H9 (cell line): Measurements from ENCODE around the gene VEGFB. TPM values are rescaled to one million over a fixed set of nuclear protein-coding genes. Genes with fewer than 3 reads are reported as not detected.
A peak's percentile ranks its signal among the peaks of the same experiment; 100 is the strongest.

Experiments used
- DNase-seq: peaks from one replicate; pipeline ENCODE4 v3.0.0-alpha.2; 2017
- H2AFZ ChIP-seq: one replicate; pipeline ENCODE4 v1.6.1; 2013; ENCODE audit warnings: mild to moderate bottlenecking, low read length, control low read depth, moderate library complexity
- H2AK5ac ChIP-seq: 2 replicates; pipeline ENCODE4 v1.6.1; 2013; ENCODE audit warnings: low read length, control low read depth, mixed read lengths; ENCODE audit not compliant: insufficient read length
- H2BK120ac ChIP-seq: one replicate; pipeline ENCODE4 v1.6.1; 2013; ENCODE audit warnings: low read depth, mild to moderate bottlenecking, low read length, control low read depth, inconsistent platforms; ENCODE audit not compliant: poor library complexity, severe bottlenecking
- H2BK12ac ChIP-seq: 2 replicates; pipeline ENCODE4 v1.6.1; 2013; ENCODE audit warnings: low read length, control low read depth, mixed read lengths, low read depth; ENCODE audit not compliant: insufficient read length
- H2BK15ac ChIP-seq: 2 replicates; pipeline ENCODE4 v1.6.1; 2013; ENCODE audit warnings: low read depth, low read length, control low read depth
- H2BK20ac ChIP-seq: one replicate; pipeline ENCODE4 v1.6.1; 2013; ENCODE audit warnings: low read depth, mild to moderate bottlenecking, low read length, control low read depth, inconsistent platforms; ENCODE audit not compliant: poor library complexity, severe bottlenecking
- H2BK5ac ChIP-seq: 2 replicates; pipeline ENCODE4 v1.6.1; 2013; ENCODE audit warnings: low read length, control low read depth, mixed read lengths; ENCODE audit not compliant: insufficient read length
- H3K14ac ChIP-seq: 2 replicates; pipeline ENCODE4 v1.6.1; 2013; ENCODE audit warnings: low read length, control low read depth; ENCODE audit not compliant: insufficient read depth
- H3K18ac ChIP-seq: 2 replicates; pipeline ENCODE4 v1.6.1; 2013; ENCODE audit warnings: low read depth, mild to moderate bottlenecking, mixed read lengths, low read length, control low read depth; ENCODE audit not compliant: insufficient read length
- H3K23ac ChIP-seq: 2 replicates; pipeline ENCODE4 v1.6.1; 2013; ENCODE audit warnings: low read length, control low read depth, mixed read lengths, low read depth; ENCODE audit not compliant: insufficient read length
- H3K23me2 ChIP-seq: 2 replicates; pipeline ENCODE4 v1.6.1; 2013; ENCODE audit warnings: low read depth, mild to moderate bottlenecking, mixed read lengths, low read length, control low read depth; ENCODE audit not compliant: insufficient read length, poor library complexity, severe bottlenecking
- H3K27ac ChIP-seq: 2 replicates; pipeline ENCODE4 v1.5.1; 2013; ENCODE audit warnings: low read length, control low read depth, mixed read lengths, low read depth; ENCODE audit not compliant: insufficient read length
- H3K27me3 ChIP-seq: 2 replicates; pipeline ENCODE4 v1.6.1; 2013; ENCODE audit warnings: low read length, control low read depth, inconsistent platforms; ENCODE audit not compliant: insufficient read depth
- H3K4ac ChIP-seq: 2 replicates; pipeline ENCODE4 v1.6.1; 2013; ENCODE audit warnings: low read depth, mild to moderate bottlenecking, control low read depth, inconsistent platforms, low read length, moderate library complexity
- H3K4me1 ChIP-seq: 2 replicates; pipeline ENCODE4 v1.6.1; 2013; ENCODE audit warnings: low read length, control low read depth, inconsistent platforms; ENCODE audit not compliant: insufficient read depth
- H3K4me2 ChIP-seq: 2 replicates; pipeline ENCODE4 v1.6.1; 2013; ENCODE audit warnings: low read length, control low read depth, mixed read lengths; ENCODE audit not compliant: insufficient read length, insufficient read depth
- H3K56ac ChIP-seq: 2 replicates; pipeline ENCODE4 v1.6.1; 2013; ENCODE audit warnings: low read depth, mild to moderate bottlenecking, mixed read lengths, low read length, control low read depth; ENCODE audit not compliant: insufficient read length
- H3K79me1 ChIP-seq: 2 replicates; pipeline ENCODE4 v1.6.1; 2013; ENCODE audit warnings: low read depth, mild to moderate bottlenecking, moderate library complexity, low read length, control low read depth, inconsistent platforms; ENCODE audit not compliant: insufficient read depth, poor library complexity, severe bottlenecking
- H3K79me2 ChIP-seq: 2 replicates; pipeline ENCODE4 v1.6.1; 2013; ENCODE audit warnings: low read length, control low read depth, inconsistent platforms; ENCODE audit not compliant: insufficient read depth
- H3K9ac ChIP-seq: 2 replicates; pipeline ENCODE4 v1.6.1; 2013; ENCODE audit warnings: low read length, control low read depth, mixed read lengths; ENCODE audit not compliant: insufficient read length; ENCODE audit errors: extremely low read depth
- H3K9me3 ChIP-seq: one replicate; pipeline ENCODE4 v1.6.1; 2013; ENCODE audit warnings: low read depth, low read length, inconsistent platforms; ENCODE audit not compliant: control insufficient read depth
- H3T11ph ChIP-seq: one replicate; pipeline ENCODE4 v1.6.1; 2013; ENCODE audit warnings: mild to moderate bottlenecking, low read length, control low read depth, inconsistent platforms
- H4K20me1 ChIP-seq: one replicate; pipeline ENCODE4 v1.6.1; 2013; ENCODE audit not compliant: control insufficient read depth, insufficient read length, insufficient read depth
- H4K5ac ChIP-seq: 2 replicates; pipeline ENCODE4 v1.6.1; 2013; ENCODE audit warnings: low read depth, mild to moderate bottlenecking, mixed read lengths, low read length, control low read depth; ENCODE audit not compliant: insufficient read length
- H4K8ac ChIP-seq: replicated peaks from 2 replicates; pipeline ENCODE4 v1.6.1; 2013; ENCODE audit warnings: low read length, control low read depth, mixed read lengths, low read depth; ENCODE audit not compliant: insufficient read length
- H4K91ac ChIP-seq: 2 replicates; pipeline ENCODE4 v1.6.1; 2013; ENCODE audit warnings: low read depth, mild to moderate bottlenecking, moderate library complexity, mixed read lengths, low read length, control low read depth; ENCODE audit not compliant: insufficient read length
- H3K27ac Mint-ChIP-seq, 3 experiments: 2 replicates in 2 of 3; 3 replicates in 1 of 3; pipeline ENCODE4 v1.8.0; 2020 to 2021; ENCODE audit warnings: mixed read lengths in 3 of 3, mild to moderate bottlenecking in 1 of 3, moderate library complexity in 1 of 3
- H3K27me3 Mint-ChIP-seq: 2 replicates; pipeline ENCODE4 v1.8.0; 2021; ENCODE audit warnings: low read depth, mild to moderate bottlenecking, moderate library complexity, mixed read lengths
- H3K36me3 Mint-ChIP-seq, 3 experiments: 2 replicates in 2 of 3; 3 replicates in 1 of 3; pipeline ENCODE4 v1.8.0; 2020 to 2021; ENCODE audit warnings: low read depth in 3 of 3, mixed read lengths in 3 of 3; ENCODE audit not compliant: insufficient read depth in 1 of 3
- H3K4me1 Mint-ChIP-seq, 2 experiments: 2 replicates each; pipeline ENCODE4 v1.8.0; 2020; ENCODE audit warnings: mixed read lengths in 2 of 2
- H3K4me3 Mint-ChIP-seq, 2 experiments: 2 replicates in 1 of 2; 3 replicates in 1 of 2; pipeline ENCODE4 v1.8.0; 2020 to 2021; ENCODE audit warnings: mild to moderate bottlenecking in 2 of 2, mixed read lengths in 2 of 2, moderate library complexity in 1 of 2
- H3K9me3 Mint-ChIP-seq, 2 experiments: 2 replicates in 1 of 2; 3 replicates in 1 of 2; pipeline ENCODE4 v1.8.0; 2020; ENCODE audit warnings: mild to moderate bottlenecking in 2 of 2, mixed read lengths in 2 of 2, moderate library complexity in 1 of 2
- CTCF ChIP-seq: fragments of 200-600 bp; sonication (generic); conservative IDR thresholded peaks from 3 replicates; pipeline ENCODE4 v1.8.0; 2021; ENCODE audit warnings: antibody characterized with exemption, mild to moderate bottlenecking
- WGBS: extraction: QIAGEN DNeasy Blood & Tissue Kit; methylation state at CpG from one replicate; pipeline ENCODE4 v1.1.7; 2013; ENCODE audit warnings: missing lambda C conversion rate, low lambda C conversion rate, mixed read lengths; ENCODE audit not compliant: insufficient read length; ENCODE audit errors: extremely low coverage; 5-methylcytosine and 5-hydroxymethylcytosine counted together
- total RNA-seq: library from RNA; stranded (reverse); gene quantifications from 2 replicates; pipeline ENCODE4 v1.2.1, GENCODE V29; 2021

VEGFB gene
- total RNA-seq, 1 experiment from 2014 or later, result 57.7 TPM

DNA sequence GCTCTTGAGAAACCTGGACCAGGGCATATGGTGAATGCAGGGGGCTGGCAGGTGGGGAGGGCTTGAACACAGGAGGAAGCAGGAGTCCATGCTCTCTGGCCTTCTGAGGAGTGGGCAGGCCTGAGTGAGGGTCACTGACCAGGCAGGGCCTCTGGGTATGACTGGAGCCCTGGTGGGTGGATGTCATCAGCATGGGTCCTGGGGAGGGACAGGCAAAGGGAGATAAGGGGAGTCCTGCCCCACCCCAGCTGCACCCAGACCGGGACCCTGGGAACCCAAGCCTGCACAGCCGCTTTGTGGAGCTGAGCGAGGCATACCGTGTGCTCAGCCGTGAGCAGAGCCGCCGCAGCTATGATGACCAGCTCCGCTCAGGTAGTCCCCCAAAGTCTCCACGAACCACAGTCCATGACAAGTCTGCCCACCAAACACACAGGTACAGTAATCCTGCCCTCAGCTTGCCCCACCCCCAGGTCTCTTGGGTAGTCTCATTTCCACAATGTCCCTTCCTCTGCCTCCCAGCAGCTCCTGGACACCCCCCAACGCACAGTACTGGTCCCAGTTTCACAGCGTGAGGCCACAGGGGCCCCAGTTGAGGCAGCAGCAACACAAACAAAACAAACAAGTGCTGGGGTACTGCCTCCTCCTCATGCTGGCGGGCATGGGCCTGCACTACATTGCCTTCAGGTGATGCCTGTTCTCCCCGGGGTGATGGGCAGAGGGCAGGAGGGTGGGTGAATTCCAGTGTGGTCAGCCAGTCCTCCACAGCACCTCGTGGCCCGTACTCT is 2.0 kb upstream of the VEGFB start:
- Histone ChIP-seq H3K9me3 (no peaks in the 10 kb centered on the region), H2BK5ac (no peak overlapping the region), H3K14ac (no peak overlapping the region), H3K9ac (no peak overlapping the region), H4K8ac (no peak overlapping the region), H4K5ac (no peak overlapping the region), H3K23ac (no peak overlapping the region), H4K20me1 (no peaks in the 10 kb centered on the region), H3K18ac (no peak overlapping the region), H3K4me2 (no peak overlapping the region), H2BK120ac (no peak overlapping the region), H4K91ac (no peak overlapping the region), H2BK20ac (no peak overlapping the region), H3T11ph (no peak overlapping the region), H3K56ac (no peak overlapping the region), H3K4me1 (0 out of 2 replicates have a peak, but pooled peaks cover 3% of the 10 kb centered on the region), H2BK15ac (no peak overlapping the region), H3K27ac (no peak overlapping the region), H2BK12ac (no peak overlapping the region), H2AK5ac (no peak overlapping the region), H3K23me2 (peaks cover 21% of the 10 kb centered on the region), H3K79me2 (no peaks in the 10 kb centered on the region), H3K4ac (no peak overlapping the region), H2AFZ (no peak overlapping the region), H3K79me1 (no peaks in the 10 kb centered on the region), H3K27me3 (no peaks in the 10 kb centered on the region; the same call in 1 of the 2 replicates)
- H3K27me3 Mint-ChIP-seq, result peaks cover 20% of the 10 kb centered on the region
- peaks cover 2 to 8% (median 3%) of the 10 kb centered on the region in 3 experiments; a peak in 4 of 7 replicates for H3K36me3 Mint-ChIP-seq
- no peak for DNase-seq
- no peaks in the 10 kb centered on the region for H3K9me3 Mint-ChIP-seq
- no peak overlapping the region for H3K27ac Mint-ChIP-seq
- no CpG with 5 or more reads among the region's 15 CpGs for WGBS
- H3K4me1 Mint-ChIP-seq, result peaks cover 20 to 31% of the 10 kb centered on the region in 2 experiments
- peak overlapping the region; percentile 74 to 91; a peak in 4 of 5 replicates for H3K4me3 Mint-ChIP-seq
- no peak for TF ChIP-seq CTCF
